Activated naive CD8-positive, alpha-beta T cell treated with anti-CD3 and anti-CD28 coated beads, Interleukin-2, amount 50 U/mL, for 24 hours (primary cell): ENCODE measurements around the gene RFX5.
A peak's percentile ranks its signal among the peaks of the same experiment; 100 is the strongest.

Experiments
- ATAC-seq: fragments of 150-1000 bp; cut with Tn5 transposase; one replicate; pipeline ENCODE4 v1.10.0; 2021
- DNase-seq: peaks from one replicate; pipeline ENCODE4 v3.0.0; 2021
- H3K27ac Mint-ChIP-seq: one replicate; pipeline ENCODE4 v1.8.0; 2021; ENCODE audit warnings: mild to moderate bottlenecking, mixed read lengths
- H3K27me3 Mint-ChIP-seq: one replicate; pipeline ENCODE4 v1.8.0; 2021; ENCODE audit warnings: mixed read lengths
- H3K36me3 Mint-ChIP-seq: one replicate; pipeline ENCODE4 v1.8.0; 2021; ENCODE audit warnings: low read depth, mixed read lengths
- H3K4me1 Mint-ChIP-seq: one replicate; pipeline ENCODE4 v1.8.0; 2021; ENCODE audit warnings: mixed read lengths
- H3K4me3 Mint-ChIP-seq: one replicate; pipeline ENCODE4 v1.8.0; 2021; ENCODE audit warnings: mild to moderate bottlenecking, moderate library complexity, mixed read lengths
- H3K9me3 Mint-ChIP-seq: one replicate; pipeline ENCODE4 v1.8.0; 2021; ENCODE audit warnings: mixed read lengths

The RFX5 gene

GRCh38 chr1:151342569-151342968 is 4.5 kb downstream of the RFX5 start:
- H3K27ac Mint-ChIP-seq: no peak overlapping the region
- peaks cover 20% of the 10 kb centered on the region for H3K36me3 Mint-ChIP-seq
- no peak for DNase-seq
- no peak overlapping the region for H3K4me3 Mint-ChIP-seq
- no peaks in the 10 kb centered on the region for H3K27me3 Mint-ChIP-seq
- peaks cover 44% of the 10 kb centered on the region for H3K4me1 Mint-ChIP-seq
- no peak for ATAC-seq
- H3K9me3 Mint-ChIP-seq: no peaks in the 10 kb centered on the region

DNA sequence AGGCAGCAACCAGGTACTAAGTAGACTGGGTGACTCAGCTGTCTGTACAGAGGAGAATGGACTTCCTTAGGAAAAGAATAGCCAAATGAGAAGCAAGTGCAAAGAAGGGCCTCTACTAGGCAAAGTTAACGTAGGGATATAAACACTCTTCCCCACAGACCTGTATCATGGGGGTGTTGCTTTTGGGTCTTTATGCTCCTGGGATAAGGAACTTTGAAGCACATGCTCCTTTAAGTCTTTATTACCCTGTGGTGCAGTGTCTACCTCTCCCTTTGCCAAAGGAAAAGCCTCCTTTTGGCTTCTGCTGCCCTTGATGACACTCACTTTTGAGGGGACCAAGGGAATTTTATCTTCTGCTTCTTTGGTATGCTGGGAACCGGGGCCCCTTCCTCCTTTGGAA is 5.0 kb downstream of the RFX5 start:
- H3K4me3 Mint-ChIP-seq: no peak overlapping the region
- H3K27me3 Mint-ChIP-seq: no peaks in the 10 kb centered on the region
- peaks cover 18% of the 10 kb centered on the region for H3K36me3 Mint-ChIP-seq
- ATAC-seq (no peak), DNase-seq (no peak)
- H3K9me3 Mint-ChIP-seq: no peaks in the 10 kb centered on the region
- H3K4me1 Mint-ChIP-seq: peaks cover 38% of the 10 kb centered on the region
- no peak overlapping the region for H3K27ac Mint-ChIP-seq

- no peaks in the 10 kb centered on the region for H3K27me3 Mint-ChIP-seq
- no peaks in the 10 kb centered on the region for H3K9me3 Mint-ChIP-seq
- peaks cover 30% of the 10 kb centered on the region for H3K4me1 Mint-ChIP-seq
- no peak overlapping the region for H3K4me3 Mint-ChIP-seq
- DNase-seq (peak; percentile 56), ATAC-seq (peak; percentile 82)
- H3K27ac Mint-ChIP-seq: peak overlapping the region; percentile 56
- H3K36me3 Mint-ChIP-seq: peaks cover 13% of the 10 kb centered on the region
Measured at GRCh38 chr1:151340870-151341754, 5.9 kb downstream of the RFX5 start.

- H3K9me3 Mint-ChIP-seq: no peaks in the 10 kb centered on the region
- ATAC-seq (no peak), DNase-seq (no peak)
- H3K4me1 Mint-ChIP-seq: peaks cover 11% of the 10 kb centered on the region
- H3K4me3 Mint-ChIP-seq: no peak overlapping the region
- H3K36me3 Mint-ChIP-seq: no peaks in the 10 kb centered on the region
- peak overlapping the region; percentile 7 for H3K27ac Mint-ChIP-seq
- no peaks in the 10 kb centered on the region for H3K27me3 Mint-ChIP-seq
Measured at GRCh38 chr1:151336556-151336955, 10.5 kb downstream of the RFX5 start.

DNA sequence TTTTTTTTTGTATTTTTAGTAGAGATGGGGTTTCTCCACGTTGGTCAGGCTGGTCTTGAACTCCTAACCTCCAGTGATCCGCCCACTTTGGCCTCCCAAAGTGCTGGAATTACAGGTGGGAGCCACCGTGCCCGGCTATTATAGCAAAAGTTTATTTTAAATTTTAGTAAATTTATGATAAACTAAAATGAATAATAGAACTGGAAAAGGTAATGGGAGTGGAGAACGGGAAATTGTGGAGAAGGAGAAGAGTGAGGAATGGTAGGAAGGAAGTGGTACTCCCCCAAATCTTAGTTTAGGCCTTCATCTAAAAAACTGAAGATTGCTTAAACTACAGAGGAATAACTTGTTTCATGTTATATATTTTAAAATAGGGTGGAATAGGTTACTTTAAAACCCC is 12.2 kb downstream of the RFX5 start:
- Mint-ChIP-seq H3K4me1 (peaks cover 4% of the 10 kb centered on the region), H3K27ac (no peak overlapping the region), H3K36me3 (no peaks in the 10 kb centered on the region), H3K27me3 (no peaks in the 10 kb centered on the region), H3K4me3 (no peak overlapping the region), H3K9me3 (no peaks in the 10 kb centered on the region)
- DNase-seq: no peak
- ATAC-seq: no peak

GRCh38 chr1:151327903-151328674 is 19.0 kb downstream of the RFX5 start:
- DNase-seq: peak; percentile 12

GRCh38 chr1:151327223-151327902 is 19.7 kb downstream of the RFX5 start, which contains the start of gene PI4KB:
TSS of gene PI4KB (minus strand) at chr1:151327416. CDS start at chr1:151316481, 10,935 bp downstream.
- no peaks in the 10 kb centered on the region for H3K27me3 Mint-ChIP-seq
- H3K4me3 Mint-ChIP-seq: peak within 1 kb of the TSS; percentile 93
- H3K9me3 Mint-ChIP-seq: no peaks in the 10 kb centered on the region
- H3K4me1 Mint-ChIP-seq: peaks cover 40% of the 10 kb centered on the region
- ATAC-seq: peak; percentile 94
- H3K27ac Mint-ChIP-seq: peak within 1 kb of the TSS; percentile 97
- peak; percentile 86 for DNase-seq
- peaks cover 10% of the 10 kb centered on the region for H3K36me3 Mint-ChIP-seq

More at GRCh38 chr1:151327903-151328674, 19.0 kb downstream of the RFX5 start:
- ATAC-seq: peak; percentile 13
- no peaks in the 10 kb centered on the region for H3K9me3 Mint-ChIP-seq
- H3K4me3 Mint-ChIP-seq: peak overlapping the region; percentile 93
- H3K36me3 Mint-ChIP-seq: peaks cover 9% of the 10 kb centered on the region
- peak overlapping the region; percentile 97 for H3K27ac Mint-ChIP-seq
- peaks cover 36% of the 10 kb centered on the region for H3K4me1 Mint-ChIP-seq
- no peaks in the 10 kb centered on the region for H3K27me3 Mint-ChIP-seq

- H3K27me3 Mint-ChIP-seq: no peaks in the 10 kb centered on the region
- peak; percentile 63 for DNase-seq
- peak overlapping the region; percentile 93 for H3K4me3 Mint-ChIP-seq
- peaks cover 44% of the 10 kb centered on the region for H3K4me1 Mint-ChIP-seq
- H3K27ac Mint-ChIP-seq: peak overlapping the region; percentile 97
- peaks cover 15% of the 10 kb centered on the region for H3K36me3 Mint-ChIP-seq
- no peaks in the 10 kb centered on the region for H3K9me3 Mint-ChIP-seq
- peak; percentile 75 for ATAC-seq
Measured at GRCh38 chr1:151326619-151327222, 20.3 kb downstream of the RFX5 start.

GRCh38 chr1:151325646-151326429 is 21.2 kb downstream of the RFX5 start:
- H3K27me3 Mint-ChIP-seq: no peaks in the 10 kb centered on the region
- H3K4me3 Mint-ChIP-seq: peak overlapping the region; percentile 93
- H3K36me3 Mint-ChIP-seq: peaks cover 15% of the 10 kb centered on the region
- H3K9me3 Mint-ChIP-seq: no peaks in the 10 kb centered on the region
- ATAC-seq (no peak), DNase-seq (no peak)
- peaks cover 47% of the 10 kb centered on the region for H3K4me1 Mint-ChIP-seq
- H3K27ac Mint-ChIP-seq: peak overlapping the region; percentile 97

DNA sequence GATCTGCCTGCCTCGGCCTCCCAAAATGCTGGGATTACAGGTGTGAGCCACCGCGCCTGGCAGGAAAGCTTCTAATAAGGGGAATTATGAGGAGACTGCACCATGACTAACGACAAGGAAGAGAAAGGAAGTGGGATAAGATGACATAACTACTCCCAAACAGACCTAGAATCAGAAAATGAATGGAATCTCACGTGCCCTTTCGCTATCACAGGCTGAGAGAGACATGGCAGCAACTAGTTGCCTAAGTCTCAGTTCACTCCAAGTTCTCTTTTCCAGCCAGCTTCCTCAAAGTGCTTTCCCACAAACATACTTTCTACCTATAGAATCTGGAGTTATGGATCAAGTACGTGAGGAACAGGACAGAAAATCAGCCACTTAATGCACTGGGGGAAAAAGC is 21.8 kb downstream of the RFX5 start:
- ATAC-seq (no peak), DNase-seq (no peak)
- Mint-ChIP-seq H3K36me3 (peaks cover 18% of the 10 kb centered on the region), H3K4me1 (peaks cover 49% of the 10 kb centered on the region), H3K27ac (peak overlapping the region; percentile 97), H3K27me3 (no peaks in the 10 kb centered on the region), H3K4me3 (peak overlapping the region; percentile 93), H3K9me3 (no peaks in the 10 kb centered on the region)

GRCh38 chr1:151324390-151324930 is 22.6 kb downstream of the RFX5 start:
- Mint-ChIP-seq H3K27ac (no peak overlapping the region), H3K4me1 (peaks cover 49% of the 10 kb centered on the region), H3K4me3 (no peak overlapping the region), H3K27me3 (no peaks in the 10 kb centered on the region), H3K9me3 (no peaks in the 10 kb centered on the region), H3K36me3 (peaks cover 20% of the 10 kb centered on the region)
- ATAC-seq (no peak), DNase-seq (no peak)

DNA sequence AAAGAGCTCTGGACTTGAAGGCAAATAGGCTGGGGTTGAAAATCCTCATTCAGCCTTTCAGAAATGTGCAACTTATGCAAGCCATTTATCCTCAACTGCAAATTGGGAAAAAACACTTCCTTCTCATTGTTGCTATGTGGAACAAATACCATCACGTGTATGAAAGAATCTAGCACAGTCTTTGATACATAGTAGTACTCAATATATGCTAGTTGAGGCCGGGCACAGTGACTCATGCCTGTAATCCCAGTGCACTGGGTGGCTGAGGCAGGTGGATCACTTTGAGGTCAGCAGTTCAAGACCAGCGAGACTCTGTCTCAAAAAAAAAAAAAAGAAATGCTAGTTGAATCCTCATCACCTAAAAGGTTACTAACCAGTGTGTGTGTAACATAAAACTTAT is 28.1 kb downstream of the RFX5 start:
- H3K27me3 Mint-ChIP-seq: no peaks in the 10 kb centered on the region
- H3K36me3 Mint-ChIP-seq: peaks cover 40% of the 10 kb centered on the region
- H3K27ac Mint-ChIP-seq: peak overlapping the region; percentile 54
- H3K4me3 Mint-ChIP-seq: no peak overlapping the region
- H3K9me3 Mint-ChIP-seq: no peaks in the 10 kb centered on the region
- no peak for ATAC-seq
- no peak for DNase-seq
- peaks cover 16% of the 10 kb centered on the region for H3K4me1 Mint-ChIP-seq

DNA sequence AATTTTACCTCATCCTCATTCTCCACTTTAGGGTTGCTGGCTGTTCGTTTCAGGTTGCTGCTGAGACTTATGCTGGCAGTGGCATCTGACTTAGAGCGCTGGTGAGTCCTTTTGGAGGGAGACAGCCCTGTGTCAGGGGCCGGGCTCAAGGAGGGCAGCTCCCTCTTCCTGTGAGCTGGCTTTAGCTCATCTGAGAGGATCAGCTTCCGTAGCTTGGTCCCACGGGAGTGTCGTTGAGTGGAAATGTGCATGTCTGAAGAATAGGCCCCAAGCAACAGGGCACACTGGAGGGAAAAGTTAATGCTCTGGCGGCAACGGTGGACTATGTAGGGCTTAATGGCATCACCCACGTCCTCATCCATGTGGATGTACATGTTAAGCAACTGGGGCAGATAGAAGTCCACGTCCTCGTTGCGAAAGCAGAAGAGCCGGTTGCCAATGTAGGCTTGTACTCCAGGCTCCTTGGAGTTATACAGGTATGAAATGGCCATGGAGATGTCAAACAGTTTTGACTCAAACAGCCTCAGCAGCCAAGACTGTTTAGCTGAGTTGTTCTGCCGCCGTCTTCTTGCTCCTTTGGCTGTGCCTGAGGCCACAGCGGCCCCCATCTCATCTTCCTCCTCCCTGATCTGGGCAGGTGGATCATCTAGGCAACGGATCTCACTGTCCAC is 31.4 kb downstream of the RFX5 start:
- Mint-ChIP-seq H3K9me3 (no peaks in the 10 kb centered on the region), H3K27ac (no peak overlapping the region), H3K4me3 (no peak overlapping the region), H3K36me3 (peaks cover 38% of the 10 kb centered on the region), H3K27me3 (no peaks in the 10 kb centered on the region), H3K4me1 (peaks cover 33% of the 10 kb centered on the region)
- DNase-seq (no peak), ATAC-seq (no peak)
